GM13976 (cell line): ENCODE data around the gene ZGRF1.
"Not testable (repeated sequence)": the region's sequence is repeated elsewhere in the genome, so short reads cannot be mapped to it uniquely, and the experiment has no call there.

Source experiments
- DNase-seq: peaks from one replicate; pipeline ENCODE4 v3.0.0; 2012; ENCODE audit warnings: low spot score
- CTCF ChIP-seq: IDR thresholded peaks from 2 replicates; pipeline ENCODE4 v1.5.1; 2012; ENCODE audit warnings: borderline replicate concordance, mild to moderate bottlenecking; ENCODE audit not compliant: insufficient read depth; ENCODE audit errors: extremely low read depth, missing control alignments, control extremely low read depth
- in situ Hi-C: fragments of 300-500 bp; cut with MboI; formaldehyde crosslinking; loops from one replicate; pipeline ENCODE4 v1.12.0; 2022; ENCODE audit warnings: low sequenced_read_pairs, mixed read lengths, inconsistent platforms; ENCODE audit not compliant: unreplicated experiment

ZGRF1 gene

GRCh38 chr4:112557676-112558411 is 78.9 kb downstream of the ZGRF1 start:
- in situ Hi-C loops = no loop called here
- DNase-seq = no peak
- no peak for TF ChIP-seq CTCF

- DNase-seq, in situ Hi-C loops: not testable (repeated sequence)
Observed at GRCh38 chr4:112554271-112554670, 82.4 kb downstream of the ZGRF1 start.

GRCh38 chr4:112552668-112553067 is 84.0 kb downstream of the ZGRF1 start:
- no peak for TF ChIP-seq CTCF

GRCh38 chr4:112550728-112551127 is 86.0 kb downstream of the ZGRF1 start:
- in situ Hi-C loops = no loop called here
- no peak for TF ChIP-seq CTCF
- DNase-seq = no peak

More at GRCh38 chr4:112552668-112553067, 84.0 kb downstream of the ZGRF1 start:
- DNase-seq = no peak
- in situ Hi-C loops = no loop called here

GRCh38 chr4:112546476-112546875 is 90.2 kb downstream of the ZGRF1 start:
- in situ Hi-C loops = no loop called here
- TF ChIP-seq CTCF = no peak
- no peak for DNase-seq

- no peak for TF ChIP-seq CTCF
- in situ Hi-C loops = no loop called here
- no peak for DNase-seq
Observed at GRCh38 chr4:112545346-112545745, 91.4 kb downstream of the ZGRF1 start.

GRCh38 chr4:112540695-112541094 is 96.0 kb downstream of the ZGRF1 start:
- TF ChIP-seq CTCF = no peak
- DNase-seq = no peak
- in situ Hi-C loops = no loop called here
